Tibial nerve (tissue), 3 donors: ENCODE results near the gene BPIFB6.

Source experiments
- POLR2A ChIP-seq, 2 donors: fragments of 450-650 bp; IDR thresholded peaks; one replicate each; pipeline ENCODE4 v1.6.1; 2017; ENCODE audit warnings: antibody characterized with exemption in 2 of 2, mild to moderate bottlenecking in 2 of 2, moderate library complexity in 2 of 2
- TF ChIP-seq, protein P1 (sequence below), 5 experiments: fragments of 200-600 bp in 3 of 5; fragments of 450-650 bp in 2 of 5; sonication (generic) in 3 of 5; IDR thresholded peaks; one replicate each; pipeline ENCODE4 v1.5.1; 2016 to 2019; ENCODE audit warnings: antibody characterized with exemption in 5 of 5, mild to moderate bottlenecking in 3 of 5, moderate library complexity in 2 of 5

DNA sequence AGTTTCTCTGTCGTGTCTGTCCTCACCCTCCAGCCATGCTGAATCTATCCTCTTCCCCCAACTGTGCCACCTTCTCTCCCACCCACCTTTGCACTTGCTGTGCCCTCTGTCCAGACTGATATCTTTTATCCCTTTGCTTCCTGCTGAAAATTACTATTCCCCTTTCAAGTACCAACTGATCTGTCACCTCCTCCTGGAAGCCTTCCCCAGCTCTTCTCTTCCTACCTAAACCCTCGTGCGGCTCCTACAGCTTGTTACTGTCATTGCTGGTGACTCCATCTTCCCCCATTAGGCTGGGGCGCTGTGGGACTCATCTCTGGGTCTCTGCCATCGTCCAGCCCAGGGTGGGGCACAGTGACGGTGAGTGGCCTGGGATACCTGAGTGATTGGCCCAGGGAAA, 1.1 kb downstream of the BPIFB6 start:
- TF ChIP-seq, protein P1, sequence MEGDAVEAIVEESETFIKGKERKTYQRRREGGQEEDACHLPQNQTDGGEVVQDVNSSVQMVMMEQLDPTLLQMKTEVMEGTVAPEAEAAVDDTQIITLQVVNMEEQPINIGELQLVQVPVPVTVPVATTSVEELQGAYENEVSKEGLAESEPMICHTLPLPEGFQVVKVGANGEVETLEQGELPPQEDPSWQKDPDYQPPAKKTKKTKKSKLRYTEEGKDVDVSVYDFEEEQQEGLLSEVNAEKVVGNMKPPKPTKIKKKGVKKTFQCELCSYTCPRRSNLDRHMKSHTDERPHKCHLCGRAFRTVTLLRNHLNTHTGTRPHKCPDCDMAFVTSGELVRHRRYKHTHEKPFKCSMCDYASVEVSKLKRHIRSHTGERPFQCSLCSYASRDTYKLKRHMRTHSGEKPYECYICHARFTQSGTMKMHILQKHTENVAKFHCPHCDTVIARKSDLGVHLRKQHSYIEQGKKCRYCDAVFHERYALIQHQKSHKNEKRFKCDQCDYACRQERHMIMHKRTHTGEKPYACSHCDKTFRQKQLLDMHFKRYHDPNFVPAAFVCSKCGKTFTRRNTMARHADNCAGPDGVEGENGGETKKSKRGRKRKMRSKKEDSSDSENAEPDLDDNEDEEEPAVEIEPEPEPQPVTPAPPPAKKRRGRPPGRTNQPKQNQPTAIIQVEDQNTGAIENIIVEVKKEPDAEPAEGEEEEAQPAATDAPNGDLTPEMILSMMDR (IDR thresholded peaks at IDR 0.05): no peak
- TF ChIP-seq POLR2A (IDR thresholded peaks at IDR 0.05): no peak
